Measurements from ENCODE around the gene UBIAD1. TPM values are rescaled to one million over a fixed set of nuclear protein-coding genes. Genes with fewer than 3 reads are reported as not detected.
"Not testable (repeated sequence)": the region's sequence is repeated elsewhere in the genome, so short reads cannot be mapped to it uniquely, and the experiment has no call there.

UBIAD1 gene
- total RNA-seq, 2 experiments from 2014 or later, result 22.7 to 28.9 TPM

GRCh38 chr1:11294951-11295350, 22.0 kb downstream of the UBIAD1 start:
- Histone ChIP-seq H3K79me2 (ENCODE audit: insufficient read depth, low read depth, low read length) (no peaks in the 10 kb centered on the region), H2AFZ (ENCODE audit: low read length) (no peak overlapping the region), H3K9me3 (ENCODE audit: low read length) (no peaks in the 10 kb centered on the region), H3K9me2 (ENCODE audit: insufficient read depth, low read length) (no peaks in the 10 kb centered on the region), H4K20me1 (ENCODE audit: insufficient read depth, low read length) (no peaks in the 10 kb centered on the region), H3K36me3 (ENCODE audit: insufficient read depth, low read length) (peaks cover 55% of the 10 kb centered on the region), H3K4me1 (ENCODE audit: insufficient read depth, low read length, poor library complexity, severe bottlenecking) (no peaks in the 10 kb centered on the region), H3K4me3 (ENCODE audit: low read depth, low read length, poor library complexity, severe bottlenecking) (no peak overlapping the region), H3K27ac (ENCODE audit: low read depth, low read length, poor library complexity, severe bottlenecking) (no peak overlapping the region), H3K4me2 (ENCODE audit: low read length) (no peak overlapping the region)
- intact Hi-C loops (cut with micrococcal nuclease; ENCODE audit: unreplicated experiment), result no loop called here
- ChIA-PET CTCF (ENCODE audit: unreplicated experiment) (interaction anchor here (0.6 kb wide), 1 partner anchor 137 kb away, joined by 4 read pairs; no protein-coding TSS in a partner anchor), POLR2A (no interaction called here)
- no peak for TF ChIP-seq CTCF (conservative IDR thresholded peaks at IDR 0.05; ENCODE audit: low read length)
- TF ChIP-seq EZH2phosphoT487 (IDR thresholded peaks at IDR 0.05; ENCODE audit: borderline replicate concordance, low read depth, low read length), result no peak
- no peak for DNase-seq (ENCODE audit: low spot score)
- BruUV-seq (replicated peaks), result no TSS peak

GRCh38 chr1:11295905-11296304, 22.9 kb downstream of the UBIAD1 start:
- H3K4me3 ChIP-seq (ENCODE audit: low read depth, low read length, poor library complexity, severe bottlenecking), result no peak overlapping the region
- no peaks in the 10 kb centered on the region for H4K20me1 ChIP-seq (ENCODE audit: insufficient read depth, low read length)
- H2AFZ ChIP-seq (ENCODE audit: low read length), result no peak overlapping the region
- POLR2A ChIA-PET, result no interaction called here
- CTCF ChIA-PET (ENCODE audit: unreplicated experiment), result no interaction called here
- TF ChIP-seq EZH2phosphoT487 (IDR thresholded peaks at IDR 0.05; ENCODE audit: borderline replicate concordance, low read depth, low read length), result no peak
- TF ChIP-seq CTCF (conservative IDR thresholded peaks at IDR 0.05; ENCODE audit: low read length), result peak; percentile 30; the same call in 1 of the 2 replicates
- no peaks in the 10 kb centered on the region for H3K9me3 ChIP-seq (ENCODE audit: low read length)
- no peaks in the 10 kb centered on the region for H3K9me2 ChIP-seq (ENCODE audit: insufficient read depth, low read length)
- intact Hi-C loops (cut with micrococcal nuclease; ENCODE audit: unreplicated experiment), result no loop called here
- BruUV-seq (replicated peaks), result no TSS peak
- DNase-seq (ENCODE audit: low spot score), result no peak
- H3K4me2 ChIP-seq (ENCODE audit: low read length), result no peak overlapping the region
- H3K4me1 ChIP-seq (ENCODE audit: insufficient read depth, low read length, poor library complexity, severe bottlenecking), result no peaks in the 10 kb centered on the region
- peaks cover 46% of the 10 kb centered on the region for H3K36me3 ChIP-seq (ENCODE audit: insufficient read depth, low read length)
- H3K27ac ChIP-seq (ENCODE audit: low read depth, low read length, poor library complexity, severe bottlenecking), result no peak overlapping the region
- H3K79me2 ChIP-seq (ENCODE audit: insufficient read depth, low read depth, low read length), result no peaks in the 10 kb centered on the region

- H2AFZ ChIP-seq (ENCODE audit: low read length); H3K4me1 ChIP-seq (ENCODE audit: insufficient read depth, low read length, poor library complexity, severe bottlenecking); H3K4me2 ChIP-seq (ENCODE audit: low read length); H3K79me2 ChIP-seq (ENCODE audit: insufficient read depth, low read depth, low read length); intact Hi-C loops (cut with micrococcal nuclease; ENCODE audit: unreplicated experiment); POLR2A ChIA-PET; DNase-seq (ENCODE audit: low spot score); H3K9me3 ChIP-seq (ENCODE audit: low read length); BruUV-seq (replicated peaks); H3K27ac ChIP-seq (ENCODE audit: low read depth, low read length, poor library complexity, severe bottlenecking); H3K9me2 ChIP-seq (ENCODE audit: insufficient read depth, low read length); H3K4me3 ChIP-seq (ENCODE audit: low read depth, low read length, poor library complexity, severe bottlenecking); H4K20me1 ChIP-seq (ENCODE audit: insufficient read depth, low read length); CTCF ChIA-PET (ENCODE audit: unreplicated experiment): not testable (repeated sequence)
- peaks cover 31% of the 10 kb centered on the region for H3K36me3 ChIP-seq (ENCODE audit: insufficient read depth, low read length)
Measured at GRCh38 chr1:11297774-11298173, 24.8 kb downstream of the UBIAD1 start.

Measured in OCI-LY7 (cell line).